GM12875 (cell line): ENCODE data around the gene SH3TC2.

ENCODE experiments used
- H3K4me3 ChIP-seq: one replicate; pipeline ENCODE4 v1.5.1; 2011; ENCODE audit warnings: low read depth, low read length, control low read depth
- CTCF ChIP-seq: IDR thresholded peaks from 2 replicates; pipeline ENCODE4 v1.5.1; 2011; ENCODE audit warnings: low read depth, mild to moderate bottlenecking, control low read depth, inconsistent platforms, low read length, moderate library complexity, borderline replicate concordance; ENCODE audit not compliant: insufficient read depth

Gene SH3TC2

GRCh38 chr5:149030838-149031397, 31.9 kb downstream of the SH3TC2 start:
- H3K4me3 ChIP-seq, result no peak overlapping the region
- TF ChIP-seq CTCF, result no peak

- no peak overlapping the region for H3K4me3 ChIP-seq
- TF ChIP-seq CTCF, result no peak
These were observed 32.5 kb downstream of the SH3TC2 start for GRCh38 chr5:149030392-149030791.

GRCh38 chr5:149028984-149029383, 33.9 kb downstream of the SH3TC2 start:
- no peak overlapping the region for H3K4me3 ChIP-seq
- no peak for TF ChIP-seq CTCF

DNA sequence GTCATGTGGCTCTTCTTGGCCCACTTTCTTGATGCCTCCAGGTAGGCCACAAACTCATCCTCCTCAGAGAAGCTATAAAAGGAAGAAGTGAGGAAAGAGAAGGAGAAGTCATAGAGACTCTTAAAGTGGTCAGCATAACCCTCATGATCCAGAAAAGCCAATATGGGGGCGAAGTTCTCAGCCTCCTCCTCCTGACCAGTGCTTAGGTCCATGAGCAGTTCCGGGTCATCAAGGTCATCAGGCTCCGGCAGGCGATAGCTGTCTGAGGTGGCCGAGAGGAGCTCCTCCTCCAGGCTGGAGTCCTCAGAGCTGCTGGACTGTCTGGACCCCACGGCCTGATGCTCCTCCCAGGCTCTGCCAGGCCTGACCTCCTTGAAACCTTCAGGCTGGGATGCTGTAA, 34.7 kb downstream of the SH3TC2 start:
- TF ChIP-seq CTCF, result no peak
- H3K4me3 ChIP-seq, result no peak overlapping the region

DNA sequence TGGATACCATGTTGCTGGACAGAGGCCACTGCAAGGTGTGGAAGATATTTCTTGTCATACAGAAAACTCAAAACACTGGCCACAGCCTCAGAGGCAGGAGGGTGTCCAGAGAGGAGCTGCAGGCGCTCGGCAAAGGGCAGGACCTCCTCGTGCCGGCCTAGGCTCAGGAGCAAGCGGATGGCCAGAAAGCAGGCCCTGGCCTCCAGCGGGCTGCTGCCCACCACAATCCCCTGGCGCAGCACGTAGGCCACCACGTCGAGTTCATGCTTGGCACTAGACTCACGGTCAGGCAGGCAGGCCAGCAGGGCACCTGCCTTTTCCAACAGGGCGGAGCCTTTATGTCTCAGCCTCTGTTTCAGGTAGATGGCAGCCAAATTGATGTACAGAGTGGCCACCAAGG, 35.2 kb downstream of the SH3TC2 start:
- TF ChIP-seq CTCF, result no peak
- no peak overlapping the region for H3K4me3 ChIP-seq

GRCh38 chr5:149024943-149025342, 37.9 kb downstream of the SH3TC2 start:
- no peak for TF ChIP-seq CTCF

GRCh38 chr5:149024477-149024876, 38.4 kb downstream of the SH3TC2 start:
- no peak overlapping the region for H3K4me3 ChIP-seq
- no peak for TF ChIP-seq CTCF

More at GRCh38 chr5:149024943-149025342, 37.9 kb downstream of the SH3TC2 start:
- H3K4me3 ChIP-seq, result no peak overlapping the region
